ENCODE results near the gene ADIPOR1. TPM values are rescaled to one million over a fixed set of nuclear protein-coding genes. Genes with fewer than 3 reads are reported as not detected.
"Not testable (repeated sequence)": the region's sequence is repeated elsewhere in the genome, so short reads cannot be mapped to it uniquely, and the experiment has no call there.

Gene ADIPOR1
- total RNA-seq, 1 donor from 2014 or later, result 38.0 TPM

GRCh38 chr1:202908998-202909397, 49.1 kb downstream of the ADIPOR1 start:
- no peak for TF ChIP-seq CTCF (IDR thresholded peaks at IDR 0.05; ENCODE audit: unreplicated experiment)
- no peak for DNase-seq (ENCODE audit: low spot score in 2 of 2, unreplicated experiment in 2 of 2)
- Mint-ChIP-seq H3K27me3 (ENCODE audit: low read depth) (no peaks in the 10 kb centered on the region), H3K4me3 (no peak overlapping the region), H3K4me1 (no peaks in the 10 kb centered on the region), H3K9me3 (no peaks in the 10 kb centered on the region), H3K27ac (no peak overlapping the region), H3K36me3 (peaks cover 23% of the 10 kb centered on the region)

- Mint-ChIP-seq H3K4me3 (no peak overlapping the region), H3K36me3 (peaks cover 22% of the 10 kb centered on the region), H3K9me3 (no peaks in the 10 kb centered on the region), H3K27me3 (ENCODE audit: low read depth) (no peaks in the 10 kb centered on the region), H3K4me1 (no peaks in the 10 kb centered on the region), H3K27ac (no peak overlapping the region)
- DNase-seq (ENCODE audit: low spot score in 2 of 2, unreplicated experiment in 2 of 2), result no peak
- no peak for TF ChIP-seq CTCF (IDR thresholded peaks at IDR 0.05; ENCODE audit: unreplicated experiment)
Measured at GRCh38 chr1:202905331-202905730, 52.8 kb downstream of the ADIPOR1 start.

- not testable (repeated sequence) for H3K4me3 Mint-ChIP-seq; H3K27me3 Mint-ChIP-seq (ENCODE audit: low read depth); H3K4me1 Mint-ChIP-seq; H3K9me3 Mint-ChIP-seq; H3K27ac Mint-ChIP-seq; DNase-seq (ENCODE audit: low spot score in 2 of 2, unreplicated experiment in 2 of 2)
- H3K36me3 Mint-ChIP-seq, result peaks cover 20% of the 10 kb centered on the region
Measured at GRCh38 chr1:202903808-202904207, 54.3 kb downstream of the ADIPOR1 start.

GRCh38 chr1:202901555-202901954, 56.6 kb downstream of the ADIPOR1 start:
- no peak for TF ChIP-seq CTCF (IDR thresholded peaks at IDR 0.05; ENCODE audit: unreplicated experiment)
- Mint-ChIP-seq H3K36me3 (peaks cover 30% of the 10 kb centered on the region), H3K27ac (no peak overlapping the region), H3K27me3 (ENCODE audit: low read depth) (no peaks in the 10 kb centered on the region), H3K9me3 (no peaks in the 10 kb centered on the region), H3K4me3 (no peak overlapping the region), H3K4me1 (no peaks in the 10 kb centered on the region)
- DNase-seq (ENCODE audit: low spot score in 2 of 2, unreplicated experiment in 2 of 2), result no peak

- Mint-ChIP-seq H3K36me3 (peaks cover 35% of the 10 kb centered on the region), H3K4me3 (no peak overlapping the region), H3K27me3 (ENCODE audit: low read depth) (no peaks in the 10 kb centered on the region), H3K4me1 (peaks cover 11% of the 10 kb centered on the region), H3K27ac (no peak overlapping the region), H3K9me3 (no peaks in the 10 kb centered on the region)
- no peak for DNase-seq (ENCODE audit: low spot score in 2 of 2, unreplicated experiment in 2 of 2)
- no peak for TF ChIP-seq CTCF (IDR thresholded peaks at IDR 0.05; ENCODE audit: unreplicated experiment)
Measured at GRCh38 chr1:202892501-202892900, 65.6 kb downstream of the ADIPOR1 start.

Other genes starting within 250 kb of the ADIPOR1 start
- gene SYT2, start 247.9 kb downstream of the ADIPOR1 start, total RNA-seq, result 3.1 to 3.3 TPM (median 3.1 TPM) in 3 replicates
- gene KDM5B, start 149.9 kb downstream of the ADIPOR1 start, total RNA-seq, result 230 to 265 TPM (median 260 TPM) in 3 replicates
- gene PCAT6, start 147.4 kb downstream of the ADIPOR1 start, total RNA-seq, result 9.9 to 10.6 TPM (median 9.9 TPM) in 3 replicates
- 5.9 to 7.0 TPM (median 6.5 TPM) in 3 replicates for gene RABIF, start 69.2 kb downstream of the ADIPOR1 start, total RNA-seq
- gene KLHL12, start 31.1 kb downstream of the ADIPOR1 start, total RNA-seq, result 26.5 to 31.0 TPM (median 27.8 TPM) in 3 replicates
- 25.9 to 26.6 TPM (median 26.1 TPM) in 3 replicates for gene CYB5R1, start 8.9 kb upstream of the ADIPOR1 start, total RNA-seq
- 58.4 to 64.5 TPM (median 64.0 TPM) in 3 replicates for gene TMEM183A, start 49.1 kb upstream of the ADIPOR1 start, total RNA-seq
- gene PPFIA4, start 68.2 kb upstream of the ADIPOR1 start, total RNA-seq, result 35.3 to 39.4 TPM (median 38.9 TPM) in 3 replicates
- not detected in 3 replicates for gene MYOG, start 127.7 kb upstream of the ADIPOR1 start, total RNA-seq
- gene ADORA1, start 169.4 kb upstream of the ADIPOR1 start, total RNA-seq, result 2.9 to 4.3 TPM (median 3.8 TPM) in 3 replicates
- not detected in 3 replicates for gene MYBPH, start 217.5 kb upstream of the ADIPOR1 start, total RNA-seq
- gene CHI3L1, start 228.4 kb upstream of the ADIPOR1 start, total RNA-seq, result 0.13 to 0.32 TPM (median 0.22 TPM) in 3 replicates